Pons (tissue), 1 donor: ENCODE results near the gene TCAP.

ENCODE experiments used
- DNase-seq: peaks from one replicate; pipeline ENCODE4 v3.0.0-alpha.2; 2016; ENCODE audit warnings: low spot score

TCAP gene

GRCh38 chr17:39628655-39629493 is 36.3 kb upstream of the TCAP start:
- DNase-seq: no peak

GRCh38 chr17:39629494-39629880 is 35.7 kb upstream of the TCAP start:
- no peak for DNase-seq

GRCh38 chr17:39629898-39630297 is 35.3 kb upstream of the TCAP start:
- no peak for DNase-seq

GRCh38 chr17:39631403-39631802 is 33.7 kb upstream of the TCAP start:
- no peak for DNase-seq

- DNase-seq: peak; percentile 79
Measured at GRCh38 chr17:39632153-39632941, 32.8 kb upstream of the TCAP start.

- no peak for DNase-seq
Measured at GRCh38 chr17:39633570-39634183, 31.5 kb upstream of the TCAP start.

- peak; percentile 74 for DNase-seq
Measured at GRCh38 chr17:39634384-39634871, 30.7 kb upstream of the TCAP start.

GRCh38 chr17:39635614-39636176 is 29.5 kb upstream of the TCAP start:
- no peak for DNase-seq

- DNase-seq: no peak
Measured at GRCh38 chr17:39636587-39636926, 28.6 kb upstream of the TCAP start.

- DNase-seq: peak; percentile 83
Measured at GRCh38 chr17:39636927-39637736, 28.0 kb upstream of the TCAP start, which contains the start of gene STARD3. Gene STARD3, plus strand, starts transcription at chr17:39637144. Its CDS starts 16,388 bp downstream, at chr17:39653532.

GRCh38 chr17:39638317-39638716 is 26.8 kb upstream of the TCAP start:
- no peak for DNase-seq

GRCh38 chr17:39639043-39639442 is 26.1 kb upstream of the TCAP start:
- no peak for DNase-seq

- DNase-seq: no peak
Measured at GRCh38 chr17:39639566-39640458, 25.3 kb upstream of the TCAP start.

- DNase-seq: no peak
Measured at GRCh38 chr17:39640591-39641031, 24.5 kb upstream of the TCAP start.

- no peak for DNase-seq
Measured at GRCh38 chr17:39641097-39641496, 24.1 kb upstream of the TCAP start.

- no peak for DNase-seq
Measured at GRCh38 chr17:39641883-39642282, 23.3 kb upstream of the TCAP start.

GRCh38 chr17:39642291-39643074 is 22.7 kb upstream of the TCAP start:
- DNase-seq: no peak

GRCh38 chr17:39643271-39643670 is 21.9 kb upstream of the TCAP start:
- no peak for DNase-seq

- no peak for DNase-seq
Measured at GRCh38 chr17:39647256-39647655, 17.9 kb upstream of the TCAP start.
